CD4-positive, alpha-beta T cell treated with Interleukin-15 for 1 hour (primary cell): ENCODE measurements around the gene NTN4.
"Not testable (repeated sequence)": the region's sequence is repeated elsewhere in the genome, so short reads cannot be mapped to it uniquely, and the experiment has no call there.

Experiments used
- DNase-seq: peaks from one replicate; pipeline ENCODE4 v3.0.0-alpha.2; 2020

The NTN4 gene

DNA sequence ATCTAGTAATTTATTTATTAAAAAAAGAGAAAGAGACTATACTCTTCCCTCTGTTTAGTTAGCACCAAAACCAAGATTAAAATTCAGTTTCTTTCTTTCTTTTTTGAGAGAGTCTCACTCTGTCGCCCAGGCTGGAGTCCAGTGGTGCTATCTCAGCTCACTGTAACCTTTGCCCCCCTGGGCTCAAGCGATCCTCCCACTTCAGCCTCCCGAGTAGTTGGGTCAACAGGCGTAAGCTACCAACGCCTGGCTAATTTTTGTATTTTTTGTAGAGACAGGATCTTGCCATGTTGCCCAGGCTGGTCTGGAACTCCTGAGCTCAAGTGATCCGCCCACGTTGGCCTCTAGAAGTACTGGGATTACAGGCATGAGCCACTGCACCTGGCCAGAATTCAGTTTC, 174.1 kb downstream of the NTN4 start:
- not testable (repeated sequence) for DNase-seq

DNA sequence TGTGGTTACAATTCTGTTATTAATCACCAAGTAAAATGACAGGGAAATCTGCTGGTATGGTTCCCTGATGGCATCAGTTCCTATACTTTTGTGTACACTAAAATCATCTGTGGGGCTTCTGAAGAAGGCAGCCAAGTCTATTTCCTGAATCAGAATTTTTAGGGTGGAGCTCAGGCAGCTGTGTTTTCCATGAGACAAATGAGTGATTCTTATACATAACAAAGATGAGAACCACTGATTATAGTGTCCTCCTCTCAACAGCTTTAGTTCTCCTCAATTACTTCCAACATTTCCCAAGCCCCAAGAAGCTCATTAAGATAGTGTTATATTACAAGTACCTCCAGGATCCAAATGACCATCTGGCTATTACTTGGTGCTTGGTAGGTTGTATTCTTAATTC, 174.8 kb downstream of the NTN4 start:
- DNase-seq, result no peak

DNA sequence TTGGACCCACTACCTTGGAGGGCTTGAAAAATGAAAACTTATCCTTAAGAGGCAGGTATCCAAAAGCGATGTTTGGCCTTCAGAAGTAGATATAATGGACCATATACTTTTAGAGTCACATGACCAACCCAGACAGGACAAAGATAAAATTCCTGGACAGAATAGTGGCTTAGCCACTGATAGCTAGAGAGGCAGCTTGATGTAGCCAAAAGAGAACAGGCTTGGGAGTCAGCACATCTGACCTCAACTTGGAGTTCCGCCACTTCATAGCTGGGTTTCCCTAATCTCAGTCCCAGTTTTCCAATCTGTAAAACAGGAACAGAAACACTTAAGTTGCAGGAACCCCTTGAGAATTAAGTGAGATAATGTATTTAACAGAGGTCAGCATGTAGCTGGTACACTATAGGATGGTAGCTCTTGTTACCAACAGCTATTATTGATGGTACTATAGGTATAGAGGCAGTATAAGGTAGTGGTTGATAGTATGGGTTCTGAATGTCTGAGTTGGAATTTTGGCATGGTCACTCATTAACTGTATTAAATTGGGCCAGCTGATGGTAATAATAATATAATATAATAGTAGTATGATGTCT, 176.1 kb downstream of the NTN4 start:
- DNase-seq, result no peak

DNA sequence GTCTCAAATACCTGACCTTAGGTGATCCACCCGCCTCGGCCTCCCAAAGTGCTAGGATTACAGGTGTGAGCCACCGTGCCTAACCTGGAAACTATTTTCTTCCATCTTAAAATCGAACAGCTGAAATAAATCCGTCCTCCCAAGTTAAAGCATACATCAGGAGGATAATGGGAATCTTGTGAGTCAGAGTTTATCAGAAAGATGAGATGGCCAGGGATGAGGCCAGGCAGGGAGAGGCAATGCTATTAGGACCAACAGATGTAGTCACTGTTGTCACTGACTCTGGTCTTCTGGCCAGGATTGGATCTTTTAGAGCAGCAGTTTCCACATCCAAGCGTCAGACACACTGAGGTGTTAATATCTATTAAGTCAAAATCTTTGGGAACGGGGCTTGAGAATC, 177.5 kb downstream of the NTN4 start:
- no peak for DNase-seq

DNA sequence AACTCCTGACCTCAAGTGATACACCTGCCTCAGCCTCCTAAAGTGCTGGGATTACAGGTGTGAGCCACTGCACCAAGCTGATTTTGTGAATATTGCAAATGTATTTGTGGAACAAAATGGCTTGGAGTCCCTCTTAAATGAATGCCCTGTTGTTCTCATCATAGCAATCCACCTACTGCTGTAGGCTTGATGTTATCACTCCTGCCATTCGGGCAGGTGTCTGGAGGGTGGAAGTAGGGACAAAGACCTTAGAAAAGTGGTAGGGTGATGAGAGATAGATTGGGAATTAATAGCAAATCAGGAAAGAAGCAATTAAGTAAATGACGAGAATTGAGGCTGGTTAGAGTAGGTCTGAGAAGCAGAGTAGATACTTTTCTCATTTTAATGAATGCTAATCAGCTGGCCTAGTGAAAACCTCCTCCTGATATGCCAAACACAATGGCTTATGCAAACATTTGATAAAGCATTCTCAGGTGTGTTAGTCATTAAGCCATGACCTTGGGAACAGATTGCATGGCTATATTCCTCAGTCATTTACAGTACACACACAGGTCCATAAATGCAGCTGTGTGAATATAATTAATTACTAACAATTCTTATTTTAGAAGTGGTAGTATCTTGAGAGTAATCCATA, 178.8 kb downstream of the NTN4 start:
- no peak for DNase-seq

DNA sequence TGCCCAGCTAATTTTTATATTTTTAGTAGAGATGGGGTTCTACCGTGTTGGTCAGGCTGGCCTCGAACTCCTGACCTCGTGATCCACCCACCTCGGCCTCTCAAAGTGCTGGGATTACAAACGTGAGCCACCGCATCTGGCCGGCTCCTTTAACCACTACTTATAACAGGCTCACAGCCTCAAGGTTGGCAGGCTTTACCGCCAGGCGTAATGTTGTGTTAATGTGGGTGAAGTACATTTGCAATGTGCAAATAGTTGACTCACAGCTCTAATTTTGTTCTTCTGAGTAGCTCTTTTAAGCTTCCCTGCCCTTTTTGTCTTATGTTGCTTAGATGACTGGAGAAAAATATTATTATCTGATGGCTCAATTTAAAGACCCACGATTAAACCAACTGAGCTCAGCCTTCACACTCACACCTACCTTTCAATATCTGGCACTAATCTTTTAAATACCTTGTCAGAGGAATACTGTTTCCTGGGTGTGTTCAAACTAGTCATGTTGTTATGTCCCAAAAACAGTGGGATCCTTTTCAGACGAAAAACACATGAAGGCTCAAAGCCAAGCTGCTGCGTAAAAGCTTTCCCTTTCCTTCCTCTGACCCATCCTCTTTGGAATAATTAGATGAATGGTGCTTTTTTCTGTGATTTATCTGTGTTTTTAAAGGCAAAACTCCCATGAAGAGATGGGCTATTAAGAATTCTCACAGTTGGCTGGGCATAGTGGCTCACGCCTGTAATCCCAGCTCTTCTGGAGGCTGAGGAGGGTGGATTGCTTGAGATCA, 182.1 kb downstream of the NTN4 start:
- DNase-seq, result no peak
